ENCODE data around the gene AARS1.
"Not testable (repeated sequence)": the region's sequence is repeated elsewhere in the genome, so short reads cannot be mapped to it uniquely, and the experiment has no call there.

The AARS1 gene

DNA sequence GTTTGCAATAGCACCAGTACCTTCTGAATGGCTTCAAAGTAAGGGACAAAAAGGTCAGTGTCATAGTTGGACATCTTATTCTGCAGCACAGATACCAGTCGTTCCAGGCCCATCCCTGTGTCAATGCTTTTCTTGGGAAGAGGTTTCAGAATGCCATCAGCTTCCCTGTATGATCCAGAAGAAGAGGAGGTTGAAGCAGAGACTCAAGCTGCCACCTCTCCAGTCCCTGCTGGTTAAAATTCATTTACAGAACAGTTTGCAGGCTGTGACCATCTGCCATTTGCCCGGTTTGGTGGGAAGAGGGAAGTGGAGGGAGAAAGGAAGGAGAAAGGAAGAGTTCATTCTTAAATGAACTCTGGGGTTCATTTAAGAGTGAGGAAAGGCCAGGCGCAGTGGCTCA lies 19.1 kb downstream of the AARS1 start:
- no peak for DNase-seq

DNA sequence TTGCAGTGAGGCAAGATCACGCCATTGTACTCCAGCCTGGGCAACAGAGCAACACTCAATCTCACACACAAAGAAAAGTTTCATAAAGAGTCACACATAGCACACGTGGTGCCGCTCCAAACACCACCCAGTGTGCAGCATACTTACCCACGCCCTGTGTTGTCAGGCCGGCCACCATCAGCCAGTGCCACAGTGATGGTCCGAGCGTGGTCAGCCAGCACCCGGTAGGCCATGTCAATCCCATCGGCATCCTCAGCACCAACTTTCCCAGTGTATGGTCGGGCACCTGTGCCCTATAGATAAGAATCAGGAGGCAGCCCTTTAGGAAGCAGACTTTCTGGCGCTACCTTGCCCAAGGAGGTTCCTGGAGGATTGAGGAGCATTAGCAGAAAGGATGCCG lies 19.8 kb downstream of the AARS1 start:
- no peak for DNase-seq

DNA sequence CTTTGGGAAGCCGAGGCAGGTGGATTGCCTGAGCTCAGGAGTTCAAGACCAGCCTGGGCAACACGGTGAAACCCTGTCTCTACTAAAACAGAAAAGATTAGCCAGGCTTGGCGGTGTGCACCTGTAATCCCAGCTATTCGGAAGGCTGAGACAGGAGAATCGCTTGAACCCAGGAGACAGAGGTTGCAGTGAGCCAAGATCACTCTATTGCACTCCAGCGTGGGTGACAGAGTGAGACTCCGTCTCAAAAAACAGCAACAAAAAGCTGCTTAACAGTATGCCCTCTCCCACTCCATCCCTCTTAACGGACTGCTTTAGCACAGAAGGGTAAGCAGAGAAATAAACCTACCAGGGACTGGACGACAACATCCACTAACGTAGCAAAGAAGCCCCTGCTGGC lies 21.4 kb downstream of the AARS1 start:
- DNase-seq, result not testable (repeated sequence)

DNA sequence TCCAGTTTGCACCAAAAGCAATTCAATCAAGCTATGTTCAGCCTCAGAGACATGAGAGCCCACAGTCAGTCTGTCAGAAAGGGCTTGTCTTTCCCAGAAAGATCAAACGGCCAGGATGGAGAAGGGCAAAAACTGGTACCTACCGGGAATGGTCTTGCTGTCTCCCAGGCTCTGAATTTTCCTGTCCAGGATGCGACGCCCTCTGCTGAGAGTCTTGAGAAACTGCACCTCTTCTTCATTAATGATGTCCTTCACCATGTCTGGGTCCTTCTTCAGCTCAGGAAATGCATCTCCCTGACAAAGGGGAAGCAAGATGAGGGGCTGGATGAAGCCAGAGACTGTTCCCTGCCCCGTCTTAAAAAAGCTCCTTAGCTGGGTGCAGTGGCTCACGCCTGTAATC lies 21.8 kb downstream of the AARS1 start:
- no peak for DNase-seq

DNA sequence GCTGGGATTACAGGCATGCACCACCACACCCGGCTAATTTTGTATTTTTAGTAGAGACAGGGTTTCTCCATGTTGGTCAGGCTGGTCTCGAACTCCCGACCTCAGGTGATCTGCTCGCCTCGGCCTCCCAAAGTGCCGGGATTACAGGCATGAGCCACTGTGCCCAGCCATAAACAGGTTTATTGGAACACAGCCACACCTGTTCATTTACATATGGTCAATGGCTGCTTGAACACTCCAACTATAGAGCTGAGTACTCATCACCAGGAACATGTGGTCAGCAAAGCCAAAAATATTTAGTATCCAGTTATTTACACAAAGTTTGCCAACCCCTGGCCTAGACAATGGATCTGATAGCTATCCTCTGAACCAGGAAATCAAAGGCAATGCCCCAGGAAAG lies 29.4 kb downstream of the AARS1 start:
- not testable (repeated sequence) for DNase-seq

DNA sequence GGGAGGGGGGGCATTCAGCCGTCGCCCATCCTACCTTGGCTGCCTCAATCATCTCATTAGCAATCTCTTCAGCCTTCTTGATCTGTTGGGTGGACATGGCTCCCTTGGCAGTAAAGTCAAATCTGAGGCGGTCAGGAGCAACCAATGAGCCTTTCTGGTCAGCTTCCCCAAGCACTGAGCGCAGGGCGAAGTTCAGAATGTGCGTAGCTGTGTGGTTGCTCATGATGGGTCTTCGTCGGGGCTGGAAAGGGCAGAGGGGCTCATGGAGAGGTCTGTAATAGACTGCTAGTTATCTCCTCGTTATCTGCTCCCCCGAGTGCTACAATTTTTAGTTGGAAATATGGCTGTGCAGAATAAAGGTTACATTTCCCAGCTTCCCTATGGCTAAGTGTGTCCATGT lies 30.4 kb downstream of the AARS1 start:
- DNase-seq, result no peak

DNA sequence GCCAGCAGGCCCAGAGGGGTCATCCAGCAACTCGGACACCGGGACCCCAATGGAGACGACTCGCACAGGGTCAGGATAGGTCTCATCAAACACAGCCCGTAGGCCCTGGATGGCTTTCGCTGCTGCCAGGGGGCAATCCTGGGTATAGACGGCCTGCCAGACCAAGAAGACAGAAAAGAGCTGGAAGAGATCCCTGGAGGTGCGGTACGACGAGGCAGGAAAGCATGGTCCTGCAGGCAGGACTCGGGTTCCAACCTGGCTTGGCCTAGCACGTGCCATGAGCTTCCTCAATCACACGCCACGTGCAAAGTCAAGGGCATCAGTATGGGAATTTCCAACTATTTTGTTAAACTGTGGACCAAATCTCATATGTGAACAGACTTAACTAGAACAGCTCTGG lies 31.2 kb downstream of the AARS1 start:
- DNase-seq, result no peak

DNA sequence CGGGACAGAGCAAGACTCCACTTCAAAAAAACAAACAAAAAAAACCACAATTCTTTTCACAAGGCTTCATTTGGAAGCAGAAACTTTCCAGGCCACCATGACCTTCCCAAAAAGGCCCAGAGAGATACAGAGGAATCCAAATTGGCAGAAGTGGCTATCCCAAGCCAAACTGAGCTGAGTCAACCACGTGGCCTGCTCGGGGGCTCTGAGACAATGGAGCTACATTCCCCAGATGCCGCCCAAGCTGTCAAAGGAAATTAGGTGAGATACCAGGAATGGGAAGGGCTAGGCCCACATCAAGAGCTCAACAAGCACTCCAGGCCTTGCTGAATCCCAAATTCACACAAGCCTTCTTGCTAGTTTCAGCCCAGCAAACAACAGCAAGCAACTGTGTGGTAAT lies 31.9 kb downstream of the AARS1 start:
- DNase-seq, result no peak

DNA sequence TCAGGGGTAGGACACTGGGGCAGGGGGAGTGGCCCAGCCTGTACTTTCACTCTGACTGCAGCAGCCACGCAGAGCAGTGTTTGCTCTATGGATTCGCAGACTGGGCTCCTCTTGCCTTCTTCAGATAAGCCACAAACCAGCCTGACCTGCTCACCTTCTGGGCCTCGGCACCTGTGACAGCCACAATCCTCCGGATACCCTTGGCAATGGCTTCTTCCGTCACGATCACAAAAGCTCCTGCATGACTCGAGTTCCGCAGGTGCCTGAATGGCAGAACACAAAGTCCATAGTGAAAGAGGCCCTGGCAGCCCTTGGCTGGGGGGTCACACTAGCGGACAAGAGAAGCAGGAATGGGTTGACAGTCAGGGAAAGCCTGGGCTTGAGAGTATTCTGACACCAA lies 33.7 kb downstream of the AARS1 start:
- DNase-seq, result no peak

DNA sequence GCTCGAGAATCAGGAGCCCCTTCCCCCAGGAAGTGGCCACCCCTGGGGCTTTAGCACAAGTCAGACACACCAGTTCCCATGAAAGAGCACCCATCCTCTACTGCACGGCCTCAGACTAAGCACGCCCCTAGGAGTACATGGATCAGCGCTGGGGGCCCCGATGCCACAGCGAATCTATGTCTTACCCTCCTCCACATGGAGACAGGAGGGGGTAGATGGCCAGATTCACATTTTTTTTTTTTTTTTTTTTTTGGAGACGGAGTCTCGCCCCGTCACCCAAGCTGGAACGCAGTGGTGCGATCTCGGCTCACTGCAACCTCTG lies 34.4 kb downstream of the AARS1 start:
- DNase-seq, result no peak

DNA sequence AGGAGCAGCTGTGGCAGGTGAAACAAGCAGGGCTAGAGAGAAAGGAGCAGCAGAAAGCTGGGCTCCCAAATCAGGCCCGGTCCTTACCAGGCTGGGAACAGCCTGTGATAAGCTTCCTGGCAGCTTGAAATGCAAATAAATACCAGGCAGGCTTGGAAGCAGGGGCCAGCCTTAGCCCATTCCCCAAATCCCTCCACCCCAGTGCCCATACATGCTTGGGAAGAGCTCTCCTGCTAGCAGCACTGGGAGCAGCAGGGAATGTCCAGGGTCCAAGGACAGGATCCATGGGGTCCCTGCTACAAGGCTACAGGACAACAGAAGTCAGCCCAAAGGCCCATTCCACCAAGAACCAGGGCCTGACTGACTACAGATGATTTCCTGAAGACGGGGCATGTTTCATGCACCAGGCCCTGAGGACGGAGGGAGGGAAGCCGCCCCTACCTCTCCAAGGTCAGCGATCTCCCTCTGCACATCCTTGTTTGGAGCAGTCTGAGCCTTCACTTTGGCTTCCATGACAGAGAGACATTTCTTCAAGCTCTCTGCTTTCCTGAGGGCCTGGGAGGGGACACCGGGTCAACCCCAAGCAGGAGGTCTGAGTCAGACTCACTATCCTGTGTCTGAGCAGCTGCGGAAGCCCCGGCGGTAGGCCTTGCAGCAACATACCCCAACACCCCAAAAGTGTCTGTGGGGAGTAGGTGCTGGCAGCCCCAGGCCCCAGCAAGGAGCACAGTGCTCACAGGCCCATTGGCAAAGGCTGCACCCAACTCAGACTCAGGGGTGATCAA lies 34.9 kb downstream of the AARS1 start:
- DNase-seq, result no peak

DNA sequence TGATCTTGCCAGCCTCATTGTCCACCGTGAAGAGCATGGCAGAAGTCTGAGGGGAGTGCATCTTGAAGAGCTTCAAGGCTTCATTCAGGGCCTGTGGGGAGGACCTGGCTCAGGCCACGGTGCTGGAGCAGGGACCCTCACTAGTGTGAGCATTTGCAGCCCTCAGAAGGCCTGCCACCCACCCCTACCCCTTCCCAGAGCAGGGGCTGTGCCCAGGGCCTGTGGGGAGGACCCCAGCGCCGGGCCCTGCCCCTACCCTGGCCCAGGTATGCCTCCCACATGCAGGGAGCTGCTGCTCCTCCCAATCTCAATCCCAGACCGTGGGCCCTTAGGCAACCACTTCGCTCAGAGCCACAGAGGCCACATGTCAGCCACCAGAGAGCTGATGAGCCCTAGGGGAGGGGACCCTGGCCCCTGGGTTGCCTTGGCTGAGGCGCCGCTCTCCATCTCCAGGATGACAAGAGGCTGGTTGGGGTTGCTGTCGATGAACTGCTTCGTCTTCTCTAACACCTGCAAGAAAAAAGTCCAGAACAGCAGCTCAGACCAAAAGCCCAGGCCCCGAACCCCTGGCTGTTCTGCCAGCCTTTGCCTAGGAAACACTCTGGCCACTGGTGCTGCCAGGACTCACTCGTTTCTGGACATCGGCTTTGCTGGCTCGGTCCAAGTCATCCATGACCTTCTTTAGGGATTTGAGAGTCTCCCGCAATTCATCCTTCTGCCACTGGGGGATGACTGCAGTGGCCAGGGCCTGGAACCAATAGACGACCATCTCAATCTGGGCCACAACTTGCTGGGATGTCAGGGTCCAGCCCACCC lies 35.8 kb downstream of the AARS1 start:
- DNase-seq, result peak; percentile 28

DNA sequence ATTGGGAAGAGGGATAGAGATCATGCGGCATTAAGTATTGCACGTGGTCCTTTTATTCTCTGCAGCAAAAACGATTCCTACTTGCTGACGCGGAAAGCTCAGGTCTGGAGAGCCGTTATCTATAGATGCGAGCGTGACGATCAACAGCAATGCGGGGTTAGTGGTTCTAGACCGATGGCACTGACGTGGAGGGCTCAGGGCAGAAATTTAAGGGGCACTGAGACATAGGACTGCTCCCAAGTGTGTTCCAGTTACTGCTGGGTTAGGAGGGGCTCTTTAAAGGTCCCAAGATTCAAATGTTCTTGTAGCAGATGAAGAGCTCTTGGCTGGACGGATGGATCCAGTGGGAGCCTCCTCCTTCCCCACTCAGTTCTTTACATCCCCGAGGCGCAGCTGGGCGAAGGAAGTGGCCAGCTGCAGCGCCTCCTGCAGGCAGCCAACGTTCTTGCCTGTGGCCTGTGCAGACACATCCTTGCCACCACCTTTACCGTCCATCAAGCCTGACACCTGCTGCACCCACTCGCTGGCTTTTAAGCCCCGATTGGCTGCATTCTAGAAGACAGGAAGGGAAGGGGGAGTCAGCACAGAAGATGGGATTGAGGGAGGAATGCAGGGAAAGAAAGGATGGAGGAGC lies 36.8 kb downstream of the AARS1 start:
- DNase-seq, result no peak

DNA sequence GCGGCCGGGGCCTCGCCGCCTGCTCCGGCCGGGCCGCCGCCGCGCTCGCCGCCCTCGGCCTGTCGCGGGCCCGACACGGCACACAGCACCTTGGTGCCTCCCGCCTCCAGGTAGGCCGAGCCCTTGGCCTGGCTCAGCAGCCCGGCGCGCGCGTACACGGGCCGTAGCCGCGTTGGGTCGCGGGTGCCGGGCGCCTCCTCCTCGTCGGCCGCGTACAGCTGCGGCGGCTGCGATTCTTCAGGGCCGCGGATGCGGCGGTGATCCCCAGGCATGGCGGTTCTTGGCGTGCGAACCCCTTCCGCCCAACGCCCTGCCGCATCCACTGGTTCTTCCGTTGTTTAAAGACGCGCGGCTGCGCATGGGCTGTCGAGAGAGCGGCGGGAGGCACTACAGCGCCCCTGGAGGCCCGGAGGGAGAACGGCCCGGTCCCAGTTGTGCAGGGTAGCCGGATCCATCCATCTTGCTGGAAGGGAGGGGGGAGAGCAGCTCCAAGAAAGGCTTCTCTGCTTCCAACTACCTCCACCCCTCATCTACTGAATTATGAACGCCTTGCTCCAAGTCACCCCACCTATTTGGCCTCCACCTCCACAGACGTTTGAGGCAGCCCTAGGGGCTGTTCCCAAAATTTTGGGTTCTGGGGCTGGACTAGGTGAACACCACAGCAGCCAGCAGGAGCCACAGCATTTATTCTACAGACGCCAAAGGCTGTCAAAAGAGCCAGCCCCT lies 37.5 kb downstream of the AARS1 start, which contains the start of gene EXOSC6:
Gene EXOSC6 (minus strand): TSS at position 312 of the 726 bp plus-strand sequence. CDS start 40 bp downstream, at position 272.
- peak; percentile 90 for DNase-seq

DNA sequence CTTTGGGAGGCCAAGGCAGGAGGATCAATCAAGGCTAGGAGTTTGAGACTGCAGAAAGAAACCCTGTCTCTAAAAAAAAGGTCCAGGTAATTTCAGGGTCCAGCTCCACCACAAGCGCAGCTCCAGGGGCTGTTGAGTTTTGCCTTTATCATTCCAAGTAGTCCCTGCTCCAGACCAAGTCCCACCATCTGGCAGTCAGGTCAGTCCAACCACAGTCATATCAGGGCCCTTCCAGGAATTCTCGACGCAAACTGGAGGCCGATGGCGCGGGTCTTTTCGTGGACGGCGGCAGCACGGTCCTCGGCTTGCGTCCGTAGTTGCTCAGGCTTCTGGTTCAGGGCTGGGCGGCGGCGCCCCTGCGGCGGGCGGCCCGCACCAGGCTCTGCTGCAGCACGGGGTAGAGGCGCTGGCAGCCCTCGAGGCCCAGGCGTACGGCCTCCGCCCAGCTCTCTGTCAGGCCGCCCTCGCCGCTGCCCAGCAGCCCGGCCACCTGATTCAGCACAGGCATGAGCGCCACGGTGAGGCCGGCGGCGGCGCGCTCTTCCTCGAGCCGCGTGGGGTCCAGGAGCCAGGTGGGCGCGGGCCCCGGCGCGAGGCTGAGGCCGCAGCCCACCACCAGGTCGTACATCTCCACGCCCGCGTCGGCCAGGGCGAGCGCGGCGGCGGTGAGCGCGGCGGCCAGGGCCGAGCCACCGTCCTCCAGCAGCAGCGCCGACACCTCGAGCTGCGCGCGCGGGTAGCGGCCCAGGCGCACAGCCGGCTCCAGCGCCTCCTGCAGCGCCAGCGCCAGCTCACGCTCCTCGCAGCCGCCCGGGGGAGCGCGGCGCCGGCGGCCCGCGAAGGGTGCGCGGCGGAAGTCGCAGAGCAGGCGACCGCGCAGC lies 38.3 kb downstream of the AARS1 start:
- DNase-seq, result peak; percentile 21

DNA sequence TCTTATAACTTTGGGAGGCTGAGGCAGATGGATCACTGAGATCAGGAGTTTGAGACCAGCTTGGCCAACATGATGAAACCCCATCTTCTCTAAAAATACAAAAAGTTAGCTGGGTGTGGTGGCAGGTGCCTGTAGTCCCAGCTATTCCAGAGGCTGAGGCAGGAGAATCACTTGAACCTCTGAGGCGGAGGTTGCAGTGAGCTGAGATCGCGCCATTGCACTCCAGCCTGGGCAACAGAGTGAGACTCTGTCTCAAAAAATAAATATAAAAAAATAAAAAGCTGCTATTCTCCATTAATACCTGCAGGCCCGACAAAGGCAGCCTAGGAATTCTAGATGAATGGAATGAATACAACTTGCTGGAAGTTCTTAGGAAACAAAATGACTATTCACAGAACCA lies 39.6 kb downstream of the AARS1 start:
- DNase-seq, result not testable (repeated sequence)

DNA sequence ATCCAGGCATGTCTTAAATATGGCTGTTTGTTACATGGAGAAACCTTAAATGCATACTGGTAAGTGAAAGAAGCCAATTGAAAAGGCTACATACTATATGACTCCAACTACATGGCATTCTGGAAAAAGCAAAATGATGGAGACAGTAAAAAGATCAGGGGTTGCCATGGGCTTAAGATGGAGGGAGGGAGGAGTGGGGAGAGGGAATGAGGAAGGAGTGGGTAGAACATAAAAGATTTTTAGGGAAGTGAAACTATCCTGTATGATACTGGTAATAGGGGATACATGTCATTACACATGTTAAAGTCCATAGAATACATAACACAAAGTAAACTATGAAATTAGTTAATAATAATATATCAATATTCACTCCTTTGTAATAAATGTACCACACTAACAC lies 50.5 kb downstream of the AARS1 start:
- DNase-seq, result not testable (repeated sequence)

DNA sequence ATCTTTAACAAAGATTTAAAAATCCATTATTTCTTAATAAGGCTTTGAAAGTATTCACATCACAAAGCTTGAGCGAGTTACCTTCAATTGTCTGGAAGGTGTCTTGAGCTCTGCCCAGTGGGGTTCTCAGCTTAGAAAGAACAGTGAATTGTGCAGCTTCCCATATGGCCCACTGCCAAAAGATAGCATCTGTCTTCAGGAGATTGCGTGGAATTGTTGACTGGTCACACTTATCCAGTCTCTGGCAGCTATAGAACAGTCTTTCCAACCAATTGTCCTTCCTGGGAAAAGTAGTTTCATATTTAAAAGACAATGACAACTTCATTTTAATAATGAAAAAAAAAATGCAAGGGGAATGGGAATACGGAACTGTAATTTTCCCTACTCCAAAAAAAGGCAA lies 57.5 kb downstream of the AARS1 start:
- DNase-seq, result not testable (repeated sequence)

DNA sequence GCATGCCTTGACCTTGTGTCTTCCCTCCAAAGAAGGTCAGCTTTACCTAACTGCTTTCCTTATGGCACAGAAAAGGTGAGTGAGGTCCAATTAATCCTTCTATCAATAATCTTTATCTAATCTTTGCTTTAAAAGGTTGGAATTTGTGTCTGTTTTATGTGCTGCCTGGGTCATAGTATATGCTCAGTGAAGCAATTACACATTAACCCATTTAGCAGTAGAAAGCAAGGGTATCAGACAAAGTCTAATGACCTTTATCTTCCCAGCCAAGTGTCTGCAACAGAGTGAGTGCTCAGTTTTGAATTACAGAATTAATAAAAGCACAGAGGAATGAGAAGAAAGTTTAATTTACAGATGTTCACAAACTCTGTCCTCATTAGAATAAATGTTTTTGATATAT lies 63.3 kb downstream of the AARS1 start:
- not testable (repeated sequence) for DNase-seq

DNA sequence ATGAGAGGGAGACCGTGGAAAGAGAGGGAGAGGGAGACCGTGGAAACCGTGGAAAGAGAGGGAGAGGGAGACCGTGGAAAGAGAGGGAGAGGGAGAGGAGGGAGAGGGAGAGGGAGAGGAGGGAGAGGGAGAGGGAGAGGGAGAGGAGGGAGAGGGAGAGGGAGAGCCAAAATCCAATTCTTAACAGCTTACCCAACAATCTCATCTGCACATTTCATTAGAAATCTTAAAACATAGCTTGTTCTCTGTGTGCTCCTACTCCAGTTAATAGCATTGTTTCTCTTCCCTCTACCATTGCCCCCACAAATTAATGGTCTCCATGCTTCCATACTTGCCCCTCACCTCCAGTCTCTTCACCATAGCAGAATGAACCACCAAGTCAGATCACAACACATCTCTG lies 63.9 kb downstream of the AARS1 start:
- not testable (repeated sequence) for DNase-seq

DNA sequence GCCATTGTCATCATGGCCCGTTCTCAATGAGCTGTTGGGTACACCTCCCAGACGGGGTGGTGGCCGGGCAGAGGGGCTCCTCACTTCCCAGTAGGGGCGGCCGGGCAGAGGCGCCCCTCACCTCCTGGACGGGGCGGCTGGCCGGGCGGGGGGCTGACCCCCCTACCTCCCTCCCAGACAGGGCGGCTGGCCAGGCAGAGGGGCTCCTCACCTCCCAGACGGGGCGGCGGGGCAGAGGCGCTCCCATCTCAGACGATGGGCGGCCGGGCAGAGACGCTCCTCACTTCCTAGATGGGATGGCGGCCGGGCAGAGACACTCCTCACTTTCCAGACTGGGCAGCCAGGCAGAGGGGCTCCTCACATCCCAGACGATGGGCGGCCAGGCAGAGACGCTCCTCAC lies 64.7 kb downstream of the AARS1 start:
- DNase-seq, result not testable (repeated sequence)

DNA sequence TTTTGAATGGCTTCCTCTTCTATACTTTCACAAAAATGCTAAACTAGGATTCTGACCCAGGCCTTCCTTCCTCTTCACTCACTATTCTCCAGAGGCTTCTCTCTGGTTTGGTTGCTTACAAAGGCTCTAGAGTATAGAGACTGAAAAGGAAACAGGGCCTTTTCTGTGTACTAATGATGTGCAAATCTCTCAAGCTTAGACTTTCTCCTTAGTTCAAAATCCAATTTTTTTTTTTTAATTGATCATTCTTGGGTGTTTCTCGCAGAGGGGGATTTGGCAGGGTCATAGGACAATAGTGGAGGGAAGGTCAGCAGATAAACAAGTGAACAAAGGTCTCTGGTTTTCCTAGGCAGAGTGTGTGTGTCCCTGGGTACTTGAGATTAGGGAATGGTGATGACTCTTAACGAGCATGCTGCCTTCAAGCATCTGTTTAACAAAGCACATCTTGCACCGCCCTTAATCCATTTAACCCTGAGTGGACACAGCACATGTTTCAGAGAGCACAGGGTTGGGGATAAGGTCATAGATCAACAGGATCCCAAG lies 65.3 kb downstream of the AARS1 start:
- DNase-seq, result not testable (repeated sequence)

All from effector CD4-positive, alpha-beta T cell (primary cell).